B cell (primary cell): Measurements from ENCODE around the gene U2AF2.

Experiments used
- EZH2 ChIP-seq: IDR thresholded peaks from 2 replicates; pipeline ENCODE4 v1.6.1; 2012; ENCODE audit warnings: borderline replicate concordance, low read depth, mild to moderate bottlenecking, moderate library complexity, low read length; ENCODE audit not compliant: insufficient read depth, poor library complexity, severe bottlenecking
- TF ChIP-seq, protein P1 (sequence below): fragments of 200-600 bp; IDR thresholded peaks from one replicate; pipeline ENCODE4 v1.8.0; 2022; ENCODE audit warnings: antibody characterized with exemption, mild to moderate bottlenecking

DNA sequence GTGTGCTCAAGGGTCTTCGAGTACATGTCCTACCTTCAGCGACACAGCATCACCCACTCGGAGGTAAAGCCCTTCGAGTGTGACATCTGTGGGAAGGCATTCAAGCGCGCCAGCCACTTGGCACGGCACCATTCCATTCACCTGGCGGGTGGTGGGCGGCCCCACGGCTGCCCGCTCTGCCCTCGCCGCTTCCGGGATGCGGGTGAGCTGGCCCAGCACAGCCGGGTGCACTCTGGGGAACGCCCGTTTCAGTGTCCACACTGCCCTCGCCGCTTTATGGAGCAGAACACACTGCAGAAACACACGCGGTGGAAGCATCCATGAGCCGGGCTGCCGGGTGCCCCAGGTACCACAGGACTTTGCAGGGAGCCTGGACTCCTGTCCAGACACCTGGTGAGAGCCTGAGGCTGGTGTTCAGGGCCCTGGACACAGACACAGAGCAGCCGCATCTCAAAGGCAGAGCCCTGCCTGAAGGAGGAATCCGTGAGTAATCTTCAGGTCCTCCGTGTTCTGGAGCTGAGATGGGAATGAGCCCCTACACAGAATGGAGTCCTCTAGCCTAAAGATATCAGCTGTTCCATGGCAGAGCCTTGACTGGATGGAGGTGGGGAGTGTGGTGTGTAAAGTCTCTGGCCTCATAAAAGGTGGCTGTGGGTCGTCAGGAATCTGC lies 9.9 kb upstream of the U2AF2 start:
- no peak for TF ChIP-seq EZH2
- TF ChIP-seq, protein P1, sequence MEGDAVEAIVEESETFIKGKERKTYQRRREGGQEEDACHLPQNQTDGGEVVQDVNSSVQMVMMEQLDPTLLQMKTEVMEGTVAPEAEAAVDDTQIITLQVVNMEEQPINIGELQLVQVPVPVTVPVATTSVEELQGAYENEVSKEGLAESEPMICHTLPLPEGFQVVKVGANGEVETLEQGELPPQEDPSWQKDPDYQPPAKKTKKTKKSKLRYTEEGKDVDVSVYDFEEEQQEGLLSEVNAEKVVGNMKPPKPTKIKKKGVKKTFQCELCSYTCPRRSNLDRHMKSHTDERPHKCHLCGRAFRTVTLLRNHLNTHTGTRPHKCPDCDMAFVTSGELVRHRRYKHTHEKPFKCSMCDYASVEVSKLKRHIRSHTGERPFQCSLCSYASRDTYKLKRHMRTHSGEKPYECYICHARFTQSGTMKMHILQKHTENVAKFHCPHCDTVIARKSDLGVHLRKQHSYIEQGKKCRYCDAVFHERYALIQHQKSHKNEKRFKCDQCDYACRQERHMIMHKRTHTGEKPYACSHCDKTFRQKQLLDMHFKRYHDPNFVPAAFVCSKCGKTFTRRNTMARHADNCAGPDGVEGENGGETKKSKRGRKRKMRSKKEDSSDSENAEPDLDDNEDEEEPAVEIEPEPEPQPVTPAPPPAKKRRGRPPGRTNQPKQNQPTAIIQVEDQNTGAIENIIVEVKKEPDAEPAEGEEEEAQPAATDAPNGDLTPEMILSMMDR: no peak
